Stimulated activated naive CD4-positive, alpha-beta T cell treated with Interleukin-2 at 50 U/mL for 16 hours (primary cell): ENCODE data around the gene ZNF213.
A peak's percentile ranks its signal among the peaks of the same experiment; 100 is the strongest.
"Not testable (repeated sequence)": the region's sequence is repeated elsewhere in the genome, so short reads cannot be mapped to it uniquely, and the experiment has no call there.

ENCODE experiments used
- DNase-seq: peaks from one replicate; lab custom pipeline; 2025; lab: John Stamatoyannopoulos, UW

Gene ZNF213

DNA sequence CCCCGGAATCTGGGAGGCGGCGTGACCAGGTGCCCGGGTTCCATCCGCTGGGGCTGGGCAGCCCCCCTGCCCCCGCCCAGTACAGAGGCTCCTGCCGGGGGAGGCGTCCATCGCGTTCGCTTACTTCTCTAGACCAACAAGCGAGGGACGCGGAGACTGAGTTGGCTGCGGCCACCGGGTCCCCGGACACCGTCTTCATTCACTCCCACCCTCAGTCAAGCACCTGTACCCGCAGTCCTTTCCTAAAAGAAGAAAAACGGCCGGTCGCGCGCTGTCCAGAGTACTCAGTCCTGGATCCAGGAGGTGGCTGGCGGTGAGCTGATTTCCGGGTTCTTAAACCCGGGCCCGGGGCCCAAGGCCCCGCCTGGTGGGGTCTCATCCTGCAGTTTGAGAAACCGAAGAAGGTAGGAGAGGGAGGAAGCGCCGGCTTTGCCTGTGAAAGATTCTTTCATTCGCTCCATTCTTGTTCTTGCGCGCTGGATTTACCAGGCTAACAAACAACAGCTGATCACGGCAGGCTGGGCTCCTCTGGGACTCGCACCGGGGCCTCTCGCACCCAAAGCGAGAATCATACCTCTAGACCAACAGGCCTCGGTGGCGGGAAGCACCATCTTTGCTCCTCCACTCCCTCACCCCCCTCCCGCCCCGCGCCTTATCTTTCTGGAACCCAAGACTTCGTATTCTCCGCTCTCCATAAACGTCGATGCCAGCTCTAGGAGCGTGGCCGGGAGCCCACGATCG lies 35.8 kb downstream of the ZNF213 start:
- no peak for DNase-seq

DNA sequence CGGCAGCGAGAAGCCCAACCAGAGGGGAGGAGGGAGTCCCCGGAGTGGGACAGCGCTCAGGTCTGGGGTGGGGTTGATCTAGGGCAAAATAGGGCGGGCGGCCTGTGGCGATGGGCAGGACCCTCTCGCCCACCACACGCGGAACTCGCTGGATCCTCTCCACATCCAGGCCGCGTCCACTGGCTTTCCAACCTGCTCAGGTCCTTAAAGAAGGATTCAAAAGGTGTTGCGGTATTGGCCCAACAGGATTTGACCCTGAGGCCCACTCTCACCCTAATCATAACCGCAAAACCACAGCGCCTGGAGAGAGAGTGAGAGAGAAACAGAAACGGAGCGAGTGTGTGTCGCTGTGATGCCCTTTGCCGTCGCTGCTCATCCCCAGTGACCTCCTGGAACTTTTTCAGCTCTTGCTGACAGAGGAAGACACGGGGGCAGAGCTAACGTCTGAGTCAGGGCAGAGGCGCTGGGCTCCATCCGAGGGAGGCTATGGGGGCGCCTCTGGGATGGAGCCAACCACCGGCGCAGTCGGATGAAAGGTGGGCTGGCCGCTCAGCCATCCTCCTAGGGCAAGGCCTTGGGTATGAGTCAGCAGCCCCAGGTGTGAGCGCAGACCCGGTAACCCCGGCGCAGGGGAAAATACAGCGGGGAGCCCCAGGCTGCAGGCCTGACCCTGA lies 36.5 kb downstream of the ZNF213 start:
- peak; percentile 34 for DNase-seq

DNA sequence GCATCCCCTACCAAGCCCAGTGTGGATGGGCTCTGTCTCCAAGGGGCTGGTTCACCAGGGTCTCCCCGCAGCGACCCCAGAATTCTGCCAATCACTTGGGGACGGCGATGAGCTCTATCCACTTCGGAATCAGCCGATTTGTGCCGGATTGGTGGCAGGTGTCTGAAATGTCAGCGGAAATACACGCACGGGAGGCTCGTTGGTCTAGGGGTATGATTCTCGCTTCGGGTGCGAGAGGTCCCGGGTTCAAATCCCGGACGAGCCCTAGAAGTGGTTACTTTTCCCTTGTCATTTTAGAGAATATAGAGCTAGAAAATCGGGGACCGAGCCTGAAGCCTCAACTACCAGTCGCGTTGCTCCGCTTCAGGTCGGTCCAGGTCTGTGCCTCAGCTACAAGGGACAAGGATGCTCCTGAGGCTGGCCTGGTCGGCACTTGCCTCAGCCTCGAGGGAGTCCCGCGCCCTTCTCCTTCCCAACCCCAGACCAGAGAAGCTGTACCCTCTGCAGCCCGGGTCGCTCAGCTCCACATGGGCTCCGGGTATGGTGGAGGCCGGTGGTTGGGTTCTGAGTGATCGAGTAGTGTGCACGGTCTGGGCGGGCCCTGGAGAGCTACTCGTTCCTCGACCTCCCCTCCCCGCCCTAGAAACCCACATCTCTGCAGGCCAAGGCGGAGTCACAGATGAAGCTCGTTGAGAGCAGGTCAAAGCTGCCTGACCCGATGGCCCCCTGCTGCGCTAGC lies 37.2 kb downstream of the ZNF213 start:
- no peak for DNase-seq

DNA sequence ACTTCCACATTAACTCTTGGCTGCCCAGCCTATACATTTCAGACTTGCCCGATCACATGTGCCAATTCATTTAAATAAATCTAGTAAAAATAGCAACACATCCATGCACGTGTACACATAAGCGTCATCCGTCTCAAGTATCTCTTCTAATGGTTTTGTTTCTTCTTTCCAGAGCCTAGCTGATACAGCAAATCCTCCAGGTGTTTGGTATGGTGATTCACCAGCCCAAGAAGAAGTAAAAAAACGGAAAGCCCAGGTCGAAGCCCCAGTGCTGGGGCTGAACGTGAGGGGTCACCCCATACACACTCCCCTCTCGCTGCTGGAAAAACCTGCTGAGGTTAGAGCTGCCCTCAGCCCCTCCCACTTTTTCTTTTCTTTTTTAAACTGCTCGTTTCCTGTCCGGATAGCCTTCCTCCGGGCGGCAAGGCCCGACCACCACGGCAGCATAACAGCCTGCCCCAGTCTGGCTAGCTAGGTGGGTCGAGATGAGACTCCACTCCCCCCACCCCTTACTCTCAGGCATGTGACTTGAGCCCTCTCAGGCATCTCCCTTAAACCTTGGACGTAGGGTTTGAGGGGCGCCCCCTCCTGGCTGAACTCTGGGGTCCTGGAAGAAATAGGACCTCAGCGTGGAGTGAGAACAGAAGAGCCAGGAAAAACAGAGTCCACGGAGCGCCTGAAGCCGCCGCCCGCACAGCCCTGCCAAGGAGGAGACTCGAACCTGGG lies 39.2 kb downstream of the ZNF213 start:
- DNase-seq: no peak

DNA sequence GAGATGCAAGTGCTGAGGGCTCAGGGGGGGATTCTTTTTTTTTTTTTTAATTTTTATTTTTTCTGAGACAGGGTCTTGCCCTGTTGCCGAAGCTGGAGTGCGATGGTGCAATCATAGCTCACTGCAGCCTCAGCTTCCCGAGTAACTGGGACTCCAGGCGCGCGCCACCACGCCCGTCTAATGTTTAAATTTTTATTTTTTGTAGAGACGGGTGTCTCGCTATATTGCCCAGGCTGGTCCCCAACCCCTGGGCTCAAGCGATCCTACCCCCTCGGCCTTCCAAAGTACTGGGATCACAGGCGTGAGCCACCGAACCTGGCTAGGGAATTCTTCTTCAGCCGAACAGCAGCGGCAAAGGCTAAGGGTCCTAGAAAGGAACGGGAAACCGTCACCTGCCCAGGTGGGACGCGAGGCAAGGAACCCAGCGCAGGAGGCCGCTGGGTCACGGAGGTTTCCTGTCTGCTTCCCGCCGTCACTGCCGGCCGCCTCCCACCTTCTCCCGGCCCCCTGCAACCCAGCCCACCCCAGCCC lies 39.9 kb downstream of the ZNF213 start:
- no peak for DNase-seq

DNA sequence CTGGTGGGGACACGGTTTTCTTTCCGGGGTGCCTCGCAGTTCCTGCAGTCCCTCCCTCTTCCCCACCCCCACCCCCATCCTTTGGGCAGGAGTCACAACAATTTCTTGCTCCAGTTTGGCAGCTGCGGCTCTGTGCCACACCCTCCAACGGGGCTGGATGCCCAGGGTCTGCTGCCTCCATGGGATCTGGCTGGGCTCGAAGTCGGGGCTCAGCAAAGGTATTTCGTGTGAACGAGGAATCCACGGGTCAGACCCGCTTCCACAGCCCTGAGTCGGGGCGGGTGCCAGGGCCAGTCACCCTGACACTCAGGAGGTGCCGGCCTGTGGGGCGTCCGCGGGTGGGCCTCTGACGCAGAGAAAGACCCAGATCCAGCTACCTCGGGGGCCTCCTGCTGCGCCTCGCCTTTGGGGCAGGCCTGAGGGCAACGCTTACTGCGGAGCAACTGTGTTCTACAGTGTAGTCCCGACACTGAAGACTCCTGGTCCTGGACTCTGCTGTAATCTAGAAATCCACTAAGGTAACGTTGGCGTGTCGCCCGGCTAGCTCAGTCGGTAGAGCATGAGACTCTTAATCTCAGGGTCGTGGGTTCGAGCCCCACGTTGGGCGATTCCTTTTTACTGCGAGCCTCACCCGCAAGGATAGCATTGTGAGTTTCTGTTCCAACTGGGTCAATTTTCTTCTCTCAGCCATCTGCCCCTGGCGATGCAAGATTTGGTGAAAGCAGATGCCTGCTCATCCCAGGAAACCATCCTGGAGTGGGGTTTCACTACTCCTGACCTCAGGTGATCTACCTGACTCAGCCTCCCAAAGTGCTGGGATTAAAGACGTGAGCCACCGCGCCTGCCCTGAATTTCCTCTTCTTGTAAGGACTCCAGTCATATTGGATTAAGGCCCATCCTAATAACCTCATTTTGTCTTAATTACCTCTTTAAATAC lies 40.6 kb downstream of the ZNF213 start:
- no peak for DNase-seq

DNA sequence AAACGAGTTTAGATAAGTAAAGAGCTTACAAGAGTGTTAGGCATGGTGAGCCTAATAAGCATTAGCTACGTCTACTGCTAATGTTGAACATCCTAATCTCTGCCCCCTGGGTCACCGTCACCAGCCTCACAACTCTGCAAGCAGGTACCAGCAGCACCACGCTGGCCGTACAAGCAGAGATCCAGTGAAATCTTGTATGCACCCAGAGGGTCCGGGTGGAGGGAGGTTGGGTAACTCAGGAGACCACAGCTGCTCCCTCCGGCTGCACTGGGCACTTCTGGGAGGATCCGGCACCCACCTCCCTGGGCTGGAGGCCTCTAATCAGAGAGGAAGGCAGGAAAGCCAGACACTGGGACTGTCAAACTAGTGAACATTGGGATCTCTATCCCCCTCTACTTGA lies 44.8 kb downstream of the ZNF213 start:
- DNase-seq: no peak

DNA sequence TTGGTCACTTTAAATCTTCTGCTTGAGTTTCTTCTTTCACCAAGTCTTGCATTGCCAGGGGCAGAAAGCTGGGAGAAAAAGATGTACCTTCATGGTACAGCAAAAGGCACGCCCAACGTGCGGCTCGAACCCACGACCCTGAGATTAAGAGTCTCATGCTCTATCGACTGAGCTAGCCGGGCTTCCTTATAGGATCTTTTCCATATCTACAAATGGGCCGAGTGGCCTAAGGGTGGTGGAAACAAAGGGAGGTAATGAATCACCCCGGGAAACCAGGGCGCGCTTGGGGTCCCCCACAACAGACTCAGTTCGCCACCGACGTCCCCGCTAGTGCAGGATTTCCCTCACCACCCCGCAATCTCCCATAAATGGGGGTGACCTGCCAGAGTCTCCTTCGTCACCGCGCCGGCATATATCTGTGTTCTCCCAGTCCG lies 45.6 kb downstream of the ZNF213 start:
- no peak for DNase-seq

DNA sequence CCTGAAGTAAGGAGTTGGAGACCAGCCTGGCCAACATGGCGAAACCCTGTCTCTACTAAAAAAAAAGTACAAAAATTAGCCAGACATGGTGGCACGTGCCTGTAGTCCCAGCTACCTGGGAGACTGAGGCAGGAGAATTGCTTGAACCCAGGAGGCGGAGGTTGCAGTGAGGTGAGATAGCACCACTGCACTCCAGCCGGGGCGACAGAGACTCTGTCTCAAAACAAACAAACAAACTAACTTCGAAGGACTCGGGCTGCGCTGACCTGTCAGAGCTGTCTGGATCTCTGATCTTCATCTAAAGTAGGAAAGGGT lies 47.4 kb downstream of the ZNF213 start:
- not testable (repeated sequence) for DNase-seq

DNA sequence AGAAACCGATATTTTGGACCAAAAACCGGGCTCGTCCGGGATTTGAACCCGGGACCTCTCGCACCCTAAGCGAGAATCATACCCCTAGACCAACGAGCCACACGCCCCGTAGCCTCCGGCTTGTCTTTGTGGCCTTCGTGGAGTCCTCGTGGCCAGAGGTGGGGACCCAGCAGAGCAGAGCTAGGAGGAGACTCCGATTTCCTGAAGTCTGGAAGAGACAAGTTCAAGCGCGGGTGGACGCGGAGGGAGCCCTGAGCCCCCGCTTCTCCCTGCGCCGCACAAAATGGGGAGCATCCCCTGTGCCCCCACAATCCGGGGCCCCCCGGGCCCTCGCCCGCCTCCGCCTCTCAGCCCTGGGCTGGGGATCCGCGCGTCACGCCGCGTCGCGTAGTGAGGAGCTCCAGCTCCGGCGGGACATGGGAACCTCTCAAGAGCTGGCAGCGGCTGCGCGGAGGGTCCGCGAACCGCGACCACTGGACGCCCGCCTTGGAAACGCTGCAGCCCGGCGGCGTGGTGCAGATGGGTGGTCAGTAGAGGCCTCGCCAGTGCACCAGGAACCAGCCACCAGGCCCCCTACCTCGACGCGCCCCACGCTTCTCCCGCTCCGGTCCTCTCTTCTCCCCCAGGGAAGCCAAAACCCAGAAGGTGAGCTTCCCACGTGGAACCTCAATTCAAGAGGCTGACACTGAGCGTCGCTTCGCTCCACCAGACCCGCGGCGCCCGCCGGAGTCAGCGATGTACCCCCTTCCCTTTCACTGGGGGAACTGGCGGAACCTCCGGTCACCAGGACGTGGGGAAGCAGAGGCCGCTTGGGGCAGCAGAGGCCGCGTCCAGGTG lies 48.0 kb downstream of the ZNF213 start:
- DNase-seq: no peak

DNA sequence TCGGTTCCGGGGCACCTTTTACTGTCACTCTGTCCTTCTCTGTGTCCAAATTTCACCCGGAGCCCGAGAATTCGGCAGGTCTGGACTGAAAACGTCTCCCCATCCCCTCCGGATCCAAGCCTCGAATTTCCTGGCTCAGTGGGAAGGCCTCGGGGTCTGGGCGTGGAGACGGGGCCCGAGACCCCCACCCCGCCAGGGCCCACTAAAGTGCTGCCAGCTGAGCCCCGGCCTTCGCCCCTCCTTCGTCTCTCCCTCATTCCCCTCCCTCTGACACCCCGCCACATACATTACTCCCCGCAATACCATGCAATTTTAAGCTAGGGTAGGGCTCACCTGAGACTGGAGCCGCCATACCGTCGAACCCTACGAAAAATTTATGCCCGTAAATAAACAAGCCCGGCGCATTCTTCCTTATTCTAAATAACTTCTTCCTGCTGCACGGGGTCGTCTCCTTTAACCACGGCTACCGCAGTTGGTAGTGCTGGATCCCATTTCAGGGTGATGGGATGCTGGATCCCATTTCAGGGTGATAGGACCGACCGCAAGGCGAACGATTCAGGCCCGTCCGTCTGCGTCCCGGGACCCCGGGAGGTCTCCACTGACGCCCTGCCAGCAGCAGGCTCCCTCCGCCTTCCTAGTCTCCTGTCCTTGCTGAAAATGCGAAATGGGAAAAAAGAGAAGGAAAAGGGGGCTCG lies 48.8 kb downstream of the ZNF213 start:
- DNase-seq: no peak

DNA sequence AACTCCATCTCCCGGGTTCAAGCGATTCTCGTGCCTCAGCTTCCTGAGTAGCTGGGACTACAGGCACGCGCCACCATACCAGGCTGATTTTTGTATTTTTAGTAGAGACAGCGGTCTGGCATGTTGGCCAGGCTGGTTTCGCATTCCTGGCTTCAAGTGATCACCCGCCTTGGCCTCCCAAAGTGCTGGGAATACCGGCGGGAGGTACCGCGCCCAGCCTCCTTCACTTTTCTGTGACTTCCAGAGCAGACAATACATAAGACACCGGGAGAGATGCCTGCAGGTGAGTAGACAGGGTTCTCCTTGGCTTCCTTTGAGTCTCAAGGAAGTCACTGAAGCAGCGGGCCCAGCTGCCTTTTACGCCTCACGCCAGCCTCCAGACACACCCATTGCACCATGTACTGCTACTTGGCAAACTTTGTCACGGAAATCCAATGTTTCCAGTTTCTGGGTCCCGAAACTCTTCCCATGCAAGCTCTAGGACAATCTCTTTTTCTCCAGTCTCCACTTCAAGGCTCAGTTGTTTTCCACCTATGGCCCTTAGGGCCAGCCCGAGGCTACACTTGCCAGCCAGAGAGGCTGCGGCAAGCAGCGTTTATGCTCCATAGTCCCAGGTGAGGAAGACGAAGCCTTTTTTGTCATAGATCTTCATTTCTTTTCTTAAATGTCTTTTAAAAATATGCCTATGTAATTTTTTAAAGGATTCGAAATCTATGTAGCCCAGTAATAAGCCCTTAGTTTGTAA lies 52.3 kb downstream of the ZNF213 start:
- no peak for DNase-seq

DNA sequence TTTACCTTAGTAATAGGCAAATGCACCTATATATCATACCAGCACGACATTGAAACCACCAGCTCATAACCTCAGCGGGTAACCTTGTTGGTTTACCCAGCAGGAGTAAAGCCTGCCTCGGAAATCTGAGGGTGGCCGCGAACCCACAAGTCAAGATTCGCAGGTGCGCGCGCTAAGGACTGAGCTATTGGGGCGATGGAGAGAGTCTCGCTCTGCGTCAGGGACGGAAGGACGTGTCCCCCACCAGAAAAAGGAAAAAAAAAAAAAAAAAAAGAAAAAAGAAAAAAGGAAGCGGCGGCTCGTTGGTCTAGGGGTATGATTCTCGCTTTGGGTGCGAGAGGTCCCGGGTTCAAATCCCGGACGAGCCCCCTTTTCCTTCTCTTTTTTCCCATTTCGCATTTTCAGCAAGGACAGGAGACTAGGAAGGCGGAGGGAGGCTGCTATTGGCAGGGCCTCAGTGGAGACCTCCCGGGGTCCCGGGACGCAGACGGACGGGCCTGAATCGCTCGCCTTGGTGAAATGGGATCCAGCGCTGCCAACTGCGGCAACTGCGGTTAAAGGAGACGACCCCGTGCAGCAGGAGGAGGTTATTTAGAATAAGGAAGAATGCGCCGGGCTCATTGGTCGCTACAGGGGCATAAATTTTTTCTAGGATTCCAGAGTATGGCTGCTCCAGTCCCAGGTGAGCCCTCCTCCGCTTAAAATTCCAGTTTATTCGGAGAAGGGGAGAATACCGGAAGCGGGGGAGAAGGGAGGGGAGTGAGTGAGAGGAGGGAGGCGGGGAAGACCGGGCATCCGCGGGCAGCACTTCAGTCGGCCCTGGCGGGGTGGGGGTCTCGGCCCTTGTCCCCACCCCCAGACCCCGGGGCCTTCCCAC lies 53.2 kb downstream of the ZNF213 start, which contains the start of gene OR1F1:
OR1F1 (plus strand) TSS at position 407 of the 877 bp plus-strand sequence.
- DNase-seq: peak; percentile 61

DNA sequence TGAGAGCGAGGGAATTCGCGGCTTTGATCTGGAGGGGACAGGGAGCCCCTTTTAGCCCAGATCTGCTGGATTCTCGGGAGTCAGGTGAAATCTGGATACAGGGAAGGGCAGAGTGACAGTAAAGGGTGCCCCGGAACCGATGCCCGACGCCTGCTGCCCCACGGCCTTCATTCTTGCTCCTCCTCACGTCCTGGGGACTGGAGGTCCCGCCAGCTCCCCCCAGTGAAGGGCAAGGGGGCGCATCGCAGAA lies 53.8 kb downstream of the ZNF213 start:
- DNase-seq: no peak

DNA sequence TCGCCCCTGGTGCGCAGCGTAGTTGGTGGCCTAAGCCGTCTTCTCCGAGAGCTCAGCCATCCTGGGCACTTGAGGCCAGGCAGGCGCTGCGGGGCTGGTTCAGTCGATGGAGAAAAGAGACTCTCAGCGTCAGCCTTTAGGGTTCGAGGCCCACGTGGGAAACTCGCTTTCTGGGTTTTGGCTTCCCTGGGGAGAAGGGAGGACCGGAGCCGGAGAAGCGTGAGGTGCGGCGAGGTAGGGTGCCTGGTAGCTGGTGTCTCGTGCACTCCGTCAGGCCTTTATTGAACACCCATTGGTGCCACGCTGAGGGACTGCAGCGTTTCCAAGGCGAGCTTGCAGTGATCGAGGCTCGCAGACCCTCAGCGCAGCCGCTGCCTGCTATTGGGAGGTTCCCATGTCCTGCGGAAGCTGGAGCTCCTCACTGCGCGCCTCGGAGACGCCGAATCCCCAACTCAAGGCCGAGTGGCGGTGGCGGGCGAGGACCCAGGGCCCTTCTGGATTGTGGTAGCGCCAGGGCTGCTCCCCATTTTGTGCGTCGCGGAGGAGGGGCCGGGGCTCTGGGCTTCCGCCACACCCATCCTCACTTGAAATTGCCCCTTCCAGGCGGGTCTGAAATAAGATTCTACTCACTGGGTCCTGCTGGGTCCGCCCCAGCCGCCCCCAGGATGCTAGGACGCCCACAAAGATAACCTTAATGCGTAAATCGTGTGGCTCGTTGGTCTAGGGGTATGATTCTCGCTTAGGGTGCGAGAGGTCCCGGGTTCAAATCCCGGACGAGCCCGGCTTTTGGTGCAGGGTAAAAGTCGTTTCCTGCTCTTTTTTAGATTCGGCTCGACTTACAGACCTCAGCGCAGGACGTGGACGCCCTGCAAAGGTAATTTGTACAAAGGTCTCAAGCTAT lies 54.3 kb downstream of the ZNF213 start:
- DNase-seq: no peak

DNA sequence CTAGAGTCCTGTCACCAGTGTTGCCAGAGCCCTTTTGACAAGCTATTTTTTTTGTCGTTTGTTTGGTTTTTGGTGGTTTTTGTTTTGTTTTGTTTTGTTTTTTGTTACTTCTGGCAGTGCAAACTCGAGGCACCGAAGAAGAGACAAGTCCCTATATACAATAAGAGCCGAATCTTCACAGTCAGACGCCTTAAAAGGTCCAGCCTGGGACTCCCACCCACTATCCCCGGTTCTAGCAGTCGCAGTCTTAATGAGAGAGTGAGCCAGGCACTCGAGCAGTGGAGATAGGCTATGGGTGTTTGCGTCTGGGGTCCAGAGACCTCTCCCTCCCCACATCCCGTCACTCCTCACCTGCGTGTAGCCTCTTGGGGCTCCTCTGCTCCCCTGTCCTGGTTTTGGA lies 55.0 kb downstream of the ZNF213 start:
- DNase-seq: no peak

DNA sequence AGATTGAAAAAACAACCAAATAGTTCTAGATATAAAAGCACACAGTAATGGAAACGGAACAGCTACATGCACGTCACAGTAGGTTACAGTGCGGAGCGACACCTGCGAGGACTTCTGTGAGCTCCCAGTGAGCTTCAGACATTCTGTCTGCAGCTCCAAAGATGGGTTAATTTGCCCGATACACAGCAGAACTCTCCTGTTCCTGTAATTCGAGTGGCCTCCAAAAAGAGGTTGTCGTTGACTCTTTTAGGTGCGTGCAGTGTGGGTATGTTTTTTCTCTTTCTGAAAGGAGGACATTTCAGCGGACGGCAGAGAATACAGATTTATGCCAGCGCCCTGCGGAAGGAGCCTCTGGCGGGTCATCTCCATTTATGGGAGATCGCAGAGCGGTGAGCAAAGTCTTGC lies 56.1 kb downstream of the ZNF213 start:
- DNase-seq: no peak
